ENCODE data around the gene PODNL1. TPM values are rescaled to one million over a fixed set of nuclear protein-coding genes. Genes with fewer than 3 reads are reported as not detected.

PODNL1 gene
- total RNA-seq, 1 experiment from 2014 or later, result 6.4 TPM

- no peak for TF ChIP-seq CTCF (conservative IDR thresholded peaks at IDR 0.05)
- TF ChIP-seq EZH2 (IDR thresholded peaks at IDR 0.05; ENCODE audit: low read depth), result no peak
- BruUV-seq (replicated peaks), result no TSS peak
- Histone ChIP-seq H3K36me3 (ENCODE audit: low read depth) (no peaks in the 10 kb centered on the region), H3K79me2 (ENCODE audit: low read depth) (no peaks in the 10 kb centered on the region), H4K20me1 (ENCODE audit: insufficient read depth) (no peaks in the 10 kb centered on the region), H3K4me1 (replicated peaks; ENCODE audit: insufficient read depth) (no peaks in the 10 kb centered on the region), H2AFZ (no peak overlapping the region), H3F3A (ENCODE audit: insufficient read depth, low read depth) (peaks cover 32% of the 10 kb centered on the region; the same call in 1 of the 2 replicates), H3K9me3 (ENCODE audit: insufficient read depth, low read depth) (no peaks in the 10 kb centered on the region), H3K4me2 (no peak overlapping the region), H3K27ac (no peak overlapping the region), H3K9me2 (ENCODE audit: insufficient read depth) (no peaks in the 10 kb centered on the region), H3K4me3 (no peak overlapping the region), H3K27me3 (ENCODE audit: insufficient read depth, low read depth) (no peaks in the 10 kb centered on the region)
- intact Hi-C loops (cut with micrococcal nuclease; ENCODE audit: unreplicated experiment), result no loop called here
- no peak for DNase-seq
- POLR2A ChIA-PET (ENCODE audit: unreplicated experiment), result no interaction called here
- CTCF ChIA-PET, result no interaction called here
These were observed 38.2 kb downstream of the PODNL1 start for GRCh38 chr19:13899912-13900584.

GRCh38 chr19:13899393-13899792, 38.8 kb downstream of the PODNL1 start:
- intact Hi-C loops (cut with micrococcal nuclease; ENCODE audit: unreplicated experiment), result no loop called here

GRCh38 chr19:13896227-13896626, 42.0 kb downstream of the PODNL1 start:
- Histone ChIP-seq H3K4me2 (no peak overlapping the region), H3K4me1 (replicated peaks; ENCODE audit: insufficient read depth) (peaks cover 27% of the 10 kb centered on the region), H3F3A (ENCODE audit: insufficient read depth, low read depth) (peaks cover 51% of the 10 kb centered on the region), H3K79me2 (ENCODE audit: low read depth) (no peaks in the 10 kb centered on the region), H3K9me2 (ENCODE audit: insufficient read depth) (no peaks in the 10 kb centered on the region), H3K27ac (no peak overlapping the region), H4K20me1 (ENCODE audit: insufficient read depth) (no peaks in the 10 kb centered on the region), H3K9me3 (ENCODE audit: insufficient read depth, low read depth) (no peaks in the 10 kb centered on the region), H2AFZ (no peak overlapping the region), H3K36me3 (ENCODE audit: low read depth) (no peaks in the 10 kb centered on the region), H3K27me3 (ENCODE audit: insufficient read depth, low read depth) (no peaks in the 10 kb centered on the region), H3K4me3 (no peak overlapping the region)
- ChIA-PET POLR2A (ENCODE audit: unreplicated experiment) (no interaction called here), CTCF (no interaction called here)
- TF ChIP-seq CTCF (conservative IDR thresholded peaks at IDR 0.05) (no peak), EZH2 (IDR thresholded peaks at IDR 0.05; ENCODE audit: low read depth) (no peak)
- intact Hi-C loops (cut with micrococcal nuclease; ENCODE audit: unreplicated experiment), result no loop called here
- DNase-seq, result no peak
- BruUV-seq (replicated peaks), result no TSS peak

More at GRCh38 chr19:13899393-13899792, 38.8 kb downstream of the PODNL1 start:
- H3K79me2 ChIP-seq (ENCODE audit: low read depth), result no peaks in the 10 kb centered on the region
- no peaks in the 10 kb centered on the region for H3K9me2 ChIP-seq (ENCODE audit: insufficient read depth)
- no peak overlapping the region for H2AFZ ChIP-seq
- H3K4me3 ChIP-seq, result no peak overlapping the region
- no peaks in the 10 kb centered on the region for H3K9me3 ChIP-seq (ENCODE audit: insufficient read depth, low read depth)
- ChIA-PET CTCF (no interaction called here), POLR2A (ENCODE audit: unreplicated experiment) (no interaction called here)
- H3K27ac ChIP-seq, result no peak overlapping the region
- BruUV-seq (replicated peaks), result no TSS peak
- no peak for DNase-seq
- H3K4me1 ChIP-seq (replicated peaks; ENCODE audit: insufficient read depth), result no peaks in the 10 kb centered on the region
- H3F3A ChIP-seq (ENCODE audit: insufficient read depth, low read depth), result peaks cover 34% of the 10 kb centered on the region; the same call in 1 of the 2 replicates
- no peaks in the 10 kb centered on the region for H3K36me3 ChIP-seq (ENCODE audit: low read depth)
- no peak overlapping the region for H3K4me2 ChIP-seq
- H3K27me3 ChIP-seq (ENCODE audit: insufficient read depth, low read depth), result no peaks in the 10 kb centered on the region
- no peaks in the 10 kb centered on the region for H4K20me1 ChIP-seq (ENCODE audit: insufficient read depth)
- TF ChIP-seq CTCF (conservative IDR thresholded peaks at IDR 0.05) (no peak), EZH2 (IDR thresholded peaks at IDR 0.05; ENCODE audit: low read depth) (no peak)
